GM19099 (cell line): ENCODE measurements around the gene EFHD2.

Source experiments
- POLR2A ChIP-seq: IDR thresholded peaks from 3 replicates; pipeline ENCODE4 v1.6.1; 2011; ENCODE audit warnings: low read depth; ENCODE audit not compliant: insufficient read length; ENCODE audit errors: extremely low read depth

The EFHD2 gene

DNA sequence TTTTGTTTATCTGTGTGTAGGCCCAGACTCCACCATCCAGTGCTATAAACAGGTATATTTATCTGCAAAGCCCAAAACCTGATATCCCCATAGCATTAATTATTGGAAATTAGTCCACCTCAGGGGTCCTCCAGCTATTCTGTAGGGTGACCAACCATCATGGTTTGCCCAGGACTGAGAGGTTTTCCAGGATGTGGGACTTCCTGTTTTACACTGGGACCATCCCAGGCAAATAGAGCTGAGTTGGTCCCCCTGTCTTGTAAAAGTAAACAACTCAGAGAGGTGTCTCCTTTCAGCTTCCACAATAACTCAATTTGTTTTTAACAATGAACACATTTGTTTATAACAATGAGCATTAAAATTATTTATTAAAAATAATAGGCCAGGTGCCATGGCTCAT lies 58.5 kb downstream of the EFHD2 start:
- no peak for TF ChIP-seq POLR2A

DNA sequence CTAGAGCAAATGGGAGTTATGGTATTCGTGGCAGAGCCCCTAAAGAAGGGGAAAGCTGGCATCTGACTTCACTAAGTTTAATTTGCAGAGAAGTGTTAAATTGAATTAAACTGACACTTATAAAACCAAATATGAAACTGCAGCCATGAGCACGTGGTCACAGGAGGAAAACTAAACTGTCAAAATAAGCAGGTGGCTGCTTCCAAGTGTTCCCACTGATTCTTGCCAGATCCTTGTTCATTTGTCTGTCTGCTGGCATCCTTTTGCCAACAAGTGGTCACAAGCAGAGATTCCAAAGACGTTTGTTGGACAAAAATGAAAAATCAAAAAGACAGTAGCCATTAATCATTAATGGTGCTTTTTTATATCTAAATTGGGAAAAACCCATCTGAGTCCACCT lies 59.7 kb downstream of the EFHD2 start:
- no peak for TF ChIP-seq POLR2A

DNA sequence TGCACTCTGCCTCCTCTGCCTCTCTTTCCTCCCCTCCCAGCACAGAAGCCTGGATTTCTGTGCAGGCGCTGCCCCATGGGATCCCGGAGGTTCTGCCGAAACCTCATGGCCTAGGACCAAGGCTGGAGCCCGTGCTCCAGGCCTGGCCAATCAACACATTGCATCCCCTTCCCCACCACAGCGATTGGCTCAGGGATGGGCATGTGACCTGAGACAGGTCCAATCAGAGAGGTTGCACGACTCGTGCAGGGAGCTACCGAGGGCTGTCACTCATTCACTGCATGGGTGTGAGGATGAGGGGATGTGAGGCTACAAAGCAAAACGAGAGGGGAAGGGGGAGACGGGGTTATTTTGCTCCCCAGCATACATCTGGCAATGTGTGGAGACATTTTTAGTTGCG lies 62.9 kb downstream of the EFHD2 start:
- TF ChIP-seq POLR2A, result no peak

DNA sequence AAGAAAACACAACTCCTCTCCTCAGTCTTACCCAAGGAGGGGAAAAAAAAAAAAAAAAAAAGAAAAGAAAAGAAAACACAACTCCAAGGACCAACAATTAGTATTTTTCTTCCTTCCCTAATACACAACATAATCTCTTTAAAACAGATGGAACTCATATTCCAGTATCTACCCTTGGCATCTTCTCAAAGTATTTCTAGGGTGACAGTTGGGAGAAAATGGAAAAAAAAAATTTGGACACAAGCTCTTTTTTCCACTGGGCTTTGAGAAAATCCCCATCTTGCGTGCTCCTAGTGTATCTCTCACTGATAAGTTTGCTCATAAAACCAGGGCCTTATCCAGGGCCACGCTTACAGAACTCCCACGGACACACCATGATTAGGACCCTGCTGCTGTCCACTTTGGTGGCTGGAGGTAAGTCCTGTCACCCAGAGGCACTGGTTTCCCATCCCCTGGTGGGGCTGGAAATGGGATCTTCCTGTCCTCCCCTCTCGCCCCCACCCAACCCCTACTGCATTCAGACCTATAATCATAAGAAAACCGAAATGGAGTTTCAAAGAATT lies 66.1 kb downstream of the EFHD2 start, which contains the start of gene CELA2B:
CELA2B (plus strand) TSS at position 353 of the 563 bp plus-strand sequence; CDS start at position 375, 22 bp downstream.
- no peak for TF ChIP-seq POLR2A

DNA sequence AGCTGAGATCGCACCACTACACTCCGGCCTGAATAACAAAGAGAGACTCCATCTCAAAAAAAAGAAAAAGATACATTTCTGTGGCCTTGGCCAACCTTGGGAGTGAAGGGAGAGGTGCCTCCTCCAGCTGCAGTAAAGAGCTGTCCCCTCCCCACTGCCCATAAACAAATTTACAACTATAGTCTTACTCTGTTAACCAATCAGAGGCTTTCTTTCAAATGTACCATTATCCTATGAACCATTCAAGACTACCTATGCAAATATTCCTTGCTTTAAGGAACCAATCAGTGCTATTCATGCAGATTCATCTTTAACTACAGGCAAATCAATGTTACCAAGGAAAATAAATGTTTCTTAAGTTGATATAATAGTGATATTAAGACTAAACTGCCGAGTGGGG lies 67.2 kb downstream of the EFHD2 start:
- TF ChIP-seq POLR2A, result no peak

DNA sequence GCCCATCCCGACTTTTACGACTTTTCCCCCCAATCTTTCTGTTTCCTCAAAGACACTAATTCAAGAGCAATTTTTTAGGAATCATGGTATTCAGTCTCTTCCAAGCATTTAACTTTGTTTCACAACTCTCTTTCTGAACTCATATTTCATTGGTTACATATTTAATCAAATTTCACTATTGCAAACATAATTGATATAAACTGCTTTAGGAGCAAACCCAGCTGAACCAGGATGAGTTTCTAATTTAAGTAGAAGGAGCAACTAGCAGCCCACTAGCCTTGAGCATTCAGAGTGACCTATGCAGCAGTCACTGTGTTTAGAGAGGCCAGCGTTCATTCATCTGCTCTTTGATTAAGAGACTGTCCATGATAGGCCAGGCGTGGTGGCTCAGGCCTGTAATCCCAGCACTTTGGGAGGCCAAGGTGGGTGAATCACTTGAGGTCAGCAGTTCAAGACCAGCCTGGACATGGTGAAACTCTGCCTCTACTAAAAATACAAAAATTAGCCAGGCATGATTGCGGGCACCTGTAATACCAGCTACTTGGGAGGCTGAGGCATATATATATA lies 68.0 kb downstream of the EFHD2 start:
- no peak for TF ChIP-seq POLR2A
